ENCODE results near the gene HOXD1. TPM values are rescaled to one million over a fixed set of nuclear protein-coding genes. Genes with fewer than 3 reads are reported as not detected.

The HOXD1 gene
- polyA plus RNA-seq, 1 of the 3 experiments (the other 2 are of a cell fraction): not detected

DNA sequence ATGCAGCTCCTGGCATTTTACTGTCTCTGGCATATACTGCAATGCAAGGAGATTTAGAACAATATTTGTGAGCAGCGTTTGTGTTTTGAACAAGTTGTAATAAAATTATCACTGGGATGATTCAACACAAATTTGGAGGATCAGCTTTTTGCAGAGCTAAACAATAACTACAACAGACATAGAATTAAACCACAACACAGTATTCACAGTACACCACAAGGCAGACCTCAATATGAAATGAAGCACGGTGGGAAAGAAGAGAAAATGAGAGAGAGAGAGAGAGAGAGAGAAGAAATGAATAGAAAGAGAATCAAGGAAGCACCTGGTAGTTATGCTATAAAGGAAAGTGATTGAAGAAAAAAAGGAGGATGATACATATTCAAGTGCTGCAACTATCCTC, 39.4 kb downstream of the HOXD1 start:
- H4K20me1 ChIP-seq (ENCODE audit: insufficient read depth): no peaks in the 10 kb centered on the region
- no peak for DNase-seq

More for the DNA sequence above, 39.4 kb downstream of the HOXD1 start:
- WGBS (ENCODE audit: low lambda C conversion rate): 29% methylated on average over 2 of the region's 2 CpGs
- H3K9ac ChIP-seq: no peak overlapping the region
- no peaks in the 10 kb centered on the region for H3K9me2 ChIP-seq
- POLR2A ChIA-PET: no interaction called here
- H3K27ac ChIP-seq (ENCODE audit: low read depth in 2 of 2, low read length in 1 of 2): no peak overlapping the region
- H3K4me1 ChIP-seq (ENCODE audit: control insufficient read depth in 1 of 2, insufficient read depth in 2 of 2, low read depth in 1 of 2, low read length in 1 of 2): no peaks in the 10 kb centered on the region
- H3K4me3 ChIP-seq (ENCODE audit: low read depth in 2 of 2, low read length in 1 of 2): no peak overlapping the region
- H3K9me3 ChIP-seq: no peaks in the 10 kb centered on the region
- H3K36me3 ChIP-seq (replicated peaks in 1 of 2; ENCODE audit: control insufficient read depth in 1 of 2, insufficient read depth in 2 of 2, low read length in 1 of 2): no peaks in the 10 kb centered on the region
- no peak overlapping the region for H2AFZ ChIP-seq (ENCODE audit: low read depth)
- no peak overlapping the region for H3K4me2 ChIP-seq
- H3F3A ChIP-seq (replicated peaks; ENCODE audit: insufficient read depth): no peaks in the 10 kb centered on the region
- TF ChIP-seq FOXM1 (IDR thresholded peaks at IDR 0.05; ENCODE audit: low read depth) (no peak), TCF12 (IDR thresholded peaks at IDR 0.05) (no peak), YY1 (IDR thresholded peaks at IDR 0.05; ENCODE audit: low read depth) (no peak), RXRA (IDR thresholded peaks at IDR 0.05; ENCODE audit: borderline replicate concordance, low read depth) (no peak), NFIC (IDR thresholded peaks at IDR 0.05; ENCODE audit: borderline replicate concordance) (no peak), POLR2AphosphoS5 (IDR thresholded peaks at IDR 0.05; ENCODE audit: low read depth, low read length) (no peak), EZH2phosphoT487 (IDR thresholded peaks at IDR 0.05; ENCODE audit: borderline replicate concordance, low read depth) (no peak), GABPA (IDR thresholded peaks at IDR 0.05; ENCODE audit: low read depth) (no peak), TAF1 (IDR thresholded peaks at IDR 0.05; ENCODE audit: borderline replicate concordance, low read depth, low read length) (no peak), TEAD4 (IDR thresholded peaks at IDR 0.05; ENCODE audit: borderline replicate concordance, insufficient read depth) (no peak), NRF1 (IDR thresholded peaks at IDR 0.05; ENCODE audit: low read depth, low read length) (no peak), RCOR1 (IDR thresholded peaks at IDR 0.05; ENCODE audit: low read length) (no peak), EP300 (IDR thresholded peaks at IDR 0.05; ENCODE audit: borderline replicate concordance in 1 of 2, low read depth in 1 of 2, low read length in 1 of 2) (no peak)
- TF ChIP-seq, protein P1, sequence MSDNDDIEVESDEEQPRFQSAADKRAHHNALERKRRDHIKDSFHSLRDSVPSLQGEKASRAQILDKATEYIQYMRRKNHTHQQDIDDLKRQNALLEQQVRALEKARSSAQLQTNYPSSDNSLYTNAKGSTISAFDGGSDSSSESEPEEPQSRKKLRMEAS (IDR thresholded peaks at IDR 0.05; ENCODE audit: low read depth): no peak
- TF ChIP-seq, protein P2, sequence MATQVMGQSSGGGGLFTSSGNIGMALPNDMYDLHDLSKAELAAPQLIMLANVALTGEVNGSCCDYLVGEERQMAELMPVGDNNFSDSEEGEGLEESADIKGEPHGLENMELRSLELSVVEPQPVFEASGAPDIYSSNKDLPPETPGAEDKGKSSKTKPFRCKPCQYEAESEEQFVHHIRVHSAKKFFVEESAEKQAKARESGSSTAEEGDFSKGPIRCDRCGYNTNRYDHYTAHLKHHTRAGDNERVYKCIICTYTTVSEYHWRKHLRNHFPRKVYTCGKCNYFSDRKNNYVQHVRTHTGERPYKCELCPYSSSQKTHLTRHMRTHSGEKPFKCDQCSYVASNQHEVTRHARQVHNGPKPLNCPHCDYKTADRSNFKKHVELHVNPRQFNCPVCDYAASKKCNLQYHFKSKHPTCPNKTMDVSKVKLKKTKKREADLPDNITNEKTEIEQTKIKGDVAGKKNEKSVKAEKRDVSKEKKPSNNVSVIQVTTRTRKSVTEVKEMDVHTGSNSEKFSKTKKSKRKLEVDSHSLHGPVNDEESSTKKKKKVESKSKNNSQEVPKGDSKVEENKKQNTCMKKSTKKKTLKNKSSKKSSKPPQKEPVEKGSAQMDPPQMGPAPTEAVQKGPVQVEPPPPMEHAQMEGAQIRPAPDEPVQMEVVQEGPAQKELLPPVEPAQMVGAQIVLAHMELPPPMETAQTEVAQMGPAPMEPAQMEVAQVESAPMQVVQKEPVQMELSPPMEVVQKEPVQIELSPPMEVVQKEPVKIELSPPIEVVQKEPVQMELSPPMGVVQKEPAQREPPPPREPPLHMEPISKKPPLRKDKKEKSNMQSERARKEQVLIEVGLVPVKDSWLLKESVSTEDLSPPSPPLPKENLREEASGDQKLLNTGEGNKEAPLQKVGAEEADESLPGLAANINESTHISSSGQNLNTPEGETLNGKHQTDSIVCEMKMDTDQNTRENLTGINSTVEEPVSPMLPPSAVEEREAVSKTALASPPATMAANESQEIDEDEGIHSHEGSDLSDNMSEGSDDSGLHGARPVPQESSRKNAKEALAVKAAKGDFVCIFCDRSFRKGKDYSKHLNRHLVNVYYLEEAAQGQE (IDR thresholded peaks at IDR 0.05; ENCODE audit: low read depth, low read length): no peak
- TF ChIP-seq, protein P3, sequence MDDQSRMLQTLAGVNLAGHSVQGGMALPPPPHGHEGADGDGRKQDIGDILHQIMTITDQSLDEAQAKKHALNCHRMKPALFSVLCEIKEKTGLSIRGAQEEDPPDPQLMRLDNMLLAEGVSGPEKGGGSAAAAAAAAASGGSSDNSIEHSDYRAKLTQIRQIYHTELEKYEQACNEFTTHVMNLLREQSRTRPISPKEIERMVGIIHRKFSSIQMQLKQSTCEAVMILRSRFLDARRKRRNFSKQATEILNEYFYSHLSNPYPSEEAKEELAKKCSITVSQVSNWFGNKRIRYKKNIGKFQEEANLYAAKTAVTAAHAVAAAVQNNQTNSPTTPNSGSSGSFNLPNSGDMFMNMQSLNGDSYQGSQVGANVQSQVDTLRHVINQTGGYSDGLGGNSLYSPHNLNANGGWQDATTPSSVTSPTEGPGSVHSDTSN (IDR thresholded peaks at IDR 0.05): no peak
- TF ChIP-seq, protein P4, sequence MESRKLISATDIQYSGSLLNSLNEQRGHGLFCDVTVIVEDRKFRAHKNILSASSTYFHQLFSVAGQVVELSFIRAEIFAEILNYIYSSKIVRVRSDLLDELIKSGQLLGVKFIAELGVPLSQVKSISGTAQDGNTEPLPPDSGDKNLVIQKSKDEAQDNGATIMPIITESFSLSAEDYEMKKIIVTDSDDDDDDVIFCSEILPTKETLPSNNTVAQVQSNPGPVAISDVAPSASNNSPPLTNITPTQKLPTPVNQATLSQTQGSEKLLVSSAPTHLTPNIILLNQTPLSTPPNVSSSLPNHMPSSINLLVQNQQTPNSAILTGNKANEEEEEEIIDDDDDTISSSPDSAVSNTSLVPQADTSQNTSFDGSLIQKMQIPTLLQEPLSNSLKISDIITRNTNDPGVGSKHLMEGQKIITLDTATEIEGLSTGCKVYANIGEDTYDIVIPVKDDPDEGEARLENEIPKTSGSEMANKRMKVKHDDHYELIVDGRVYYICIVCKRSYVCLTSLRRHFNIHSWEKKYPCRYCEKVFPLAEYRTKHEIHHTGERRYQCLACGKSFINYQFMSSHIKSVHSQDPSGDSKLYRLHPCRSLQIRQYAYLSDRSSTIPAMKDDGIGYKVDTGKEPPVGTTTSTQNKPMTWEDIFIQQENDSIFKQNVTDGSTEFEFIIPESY (IDR thresholded peaks at IDR 0.05; ENCODE audit: borderline replicate concordance, low read depth): no peak
- TF ChIP-seq, protein P5, sequence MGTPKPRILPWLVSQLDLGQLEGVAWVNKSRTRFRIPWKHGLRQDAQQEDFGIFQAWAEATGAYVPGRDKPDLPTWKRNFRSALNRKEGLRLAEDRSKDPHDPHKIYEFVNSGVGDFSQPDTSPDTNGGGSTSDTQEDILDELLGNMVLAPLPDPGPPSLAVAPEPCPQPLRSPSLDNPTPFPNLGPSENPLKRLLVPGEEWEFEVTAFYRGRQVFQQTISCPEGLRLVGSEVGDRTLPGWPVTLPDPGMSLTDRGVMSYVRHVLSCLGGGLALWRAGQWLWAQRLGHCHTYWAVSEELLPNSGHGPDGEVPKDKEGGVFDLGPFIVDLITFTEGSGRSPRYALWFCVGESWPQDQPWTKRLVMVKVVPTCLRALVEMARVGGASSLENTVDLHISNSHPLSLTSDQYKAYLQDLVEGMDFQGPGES (IDR thresholded peaks at IDR 0.05; ENCODE audit: low read depth, low read length): no peak
- no peaks in the 10 kb centered on the region for H3K79me2 ChIP-seq (ENCODE audit: insufficient read depth)
- no peaks in the 10 kb centered on the region; the same call in 1 of the 2 replicates for H3K27me3 ChIP-seq (ENCODE audit: insufficient read depth)
- CTCF ChIA-PET: interaction anchor here (1.0 kb wide), 1 partner anchor 10 kb away, joined by 7 read pairs; no protein-coding TSS in a partner anchor

Data from SK-N-SH (cell line).